ENCODE results near the gene TRMT10A. TPM values are rescaled to one million over a fixed set of nuclear protein-coding genes. Genes with fewer than 3 reads are reported as not detected.

TRMT10A gene, protein sequence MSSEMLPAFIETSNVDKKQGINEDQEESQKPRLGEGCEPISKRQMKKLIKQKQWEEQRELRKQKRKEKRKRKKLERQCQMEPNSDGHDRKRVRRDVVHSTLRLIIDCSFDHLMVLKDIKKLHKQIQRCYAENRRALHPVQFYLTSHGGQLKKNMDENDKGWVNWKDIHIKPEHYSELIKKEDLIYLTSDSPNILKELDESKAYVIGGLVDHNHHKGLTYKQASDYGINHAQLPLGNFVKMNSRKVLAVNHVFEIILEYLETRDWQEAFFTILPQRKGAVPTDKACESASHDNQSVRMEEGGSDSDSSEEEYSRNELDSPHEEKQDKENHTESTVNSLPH
- total RNA-seq (1 to 10 TPM; 3.9 to 7.5 (median 6.4) TPM), polyA plus RNA-seq (1 to 10 TPM; 4.8 to 5.6 (median 5.5) TPM)

DNA sequence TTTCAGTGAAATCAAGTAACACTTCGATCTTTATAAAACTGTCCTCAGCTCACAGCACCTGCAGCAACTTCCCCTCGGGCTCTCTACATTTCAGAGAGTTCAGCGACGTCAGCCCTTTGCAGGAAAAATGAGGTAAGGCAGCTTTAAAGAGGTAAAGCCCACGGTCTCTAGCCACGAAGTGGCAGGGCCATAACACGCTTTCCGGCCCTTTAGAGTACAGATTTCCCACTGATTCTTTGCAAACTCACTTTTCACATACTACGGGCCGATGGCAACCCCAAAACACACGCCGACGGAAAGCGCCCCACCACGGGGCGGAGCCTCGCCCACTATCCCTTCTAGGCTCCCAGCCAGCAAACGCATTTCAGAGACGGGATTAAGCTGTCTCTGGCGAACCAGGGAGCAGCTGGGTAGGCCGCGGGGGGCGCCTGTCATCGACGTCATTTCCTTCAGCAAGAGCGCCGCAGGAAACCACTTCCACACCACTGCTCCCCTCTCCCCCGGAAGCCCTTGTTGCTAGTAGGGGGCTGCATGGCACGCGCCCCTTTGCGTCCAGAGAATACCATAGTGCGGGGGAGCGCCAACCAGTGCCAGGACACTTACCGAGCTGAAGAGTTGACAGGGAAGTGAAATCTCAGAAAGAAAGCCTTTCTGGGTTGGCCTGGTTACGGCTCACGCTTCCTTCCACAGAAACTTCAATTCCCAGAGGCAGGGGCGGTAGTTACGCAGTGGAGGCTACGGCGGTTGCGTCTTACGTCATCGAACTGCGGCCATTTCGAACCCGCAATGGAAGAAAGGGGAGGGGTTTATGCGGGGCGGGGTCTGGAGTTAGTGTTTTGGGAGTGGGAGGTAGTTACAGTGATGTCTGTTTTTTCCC is at the start of gene TRMT10A:
TRMT10A (minus strand) TSS at position 730 of the 877 bp plus-strand sequence. CDS start 4,701 bp downstream, outside the sequence.
- DNase-seq, result peak; percentile 99
- no peaks in the 10 kb centered on the region for H3K36me3 ChIP-seq
- peak within 1 kb of the TSS; percentile 56 to 65 (median 64) for H3K4me3 ChIP-seq
- H3K27ac ChIP-seq, result peak within 1 kb of the TSS; percentile 89 to 96 (median 92)
- TF ChIP-seq CTCF (IDR thresholded peaks at IDR 0.05), result peak in 1 of 4 experiments; percentile 14
- TF ChIP-seq EP300 (IDR thresholded peaks at IDR 0.05), result peak in 2 of 4 donors; percentile 2 to 7
- peak; percentile 67 to 90 (median 85) for TF ChIP-seq POLR2AphosphoS5 (IDR thresholded peaks at IDR 0.05)
- peak; percentile 69 to 78 for TF ChIP-seq POLR2A (IDR thresholded peaks at IDR 0.05)
- peaks cover 0 to 33% (median 21%) of the 10 kb centered on the region in 4 donors for H3K4me1 ChIP-seq
- intact Hi-C loops (cut with DNase I), result loop anchor here (1.0 to 10.0 kb wide), 6 partner anchors 159 to 1781 kb away; partner anchors contain the start of genes PPP3CA and TSPAN5
- H3K9me3 ChIP-seq, result no peaks in the 10 kb centered on the region
- H3K27me3 ChIP-seq, result no peaks in the 10 kb centered on the region
- 0% methylated on average over 48 of the region's 48 CpGs for whole genome bisulfite sequencing, 2 donors

GRCh38 chr4:99612704-99613103 is 48.9 kb upstream of the TRMT10A start:
- H3K4me1 ChIP-seq, result peaks cover 0 to 34% (median 28%) of the 10 kb centered on the region in 4 donors
- DNase-seq, result no peak
- WGBS, 2 donors, result 73 to 76% methylated on average over 5 of the region's 5 CpGs
- peak overlapping the region in 2 of 4 donors; percentile 44 to 68 for H3K27ac ChIP-seq
- H3K4me3 ChIP-seq, result no peak overlapping the region
- intact Hi-C loops (cut with DNase I), result no loop called here
- H3K9me3 ChIP-seq, result no peaks in the 10 kb centered on the region
- H3K27me3 ChIP-seq, result no peaks in the 10 kb centered on the region
- no peak for TF ChIP-seq POLR2A (IDR thresholded peaks at IDR 0.05)
- TF ChIP-seq EP300 (IDR thresholded peaks at IDR 0.05), result no peak
- no peak for TF ChIP-seq POLR2AphosphoS5 (IDR thresholded peaks at IDR 0.05)
- no peak for TF ChIP-seq CTCF (IDR thresholded peaks at IDR 0.05)
- no peaks in the 10 kb centered on the region for H3K36me3 ChIP-seq

GRCh38 chr4:99612281-99612680 is 48.4 kb upstream of the TRMT10A start:
- DNase-seq, result no peak
- H3K4me1 ChIP-seq, result peaks cover 0 to 29% (median 26%) of the 10 kb centered on the region in 4 donors
- TF ChIP-seq POLR2A (IDR thresholded peaks at IDR 0.05), result no peak
- TF ChIP-seq CTCF (IDR thresholded peaks at IDR 0.05), result no peak
- TF ChIP-seq EP300 (IDR thresholded peaks at IDR 0.05), result no peak
- peak overlapping the region in 2 of 4 donors; percentile 44 to 68 for H3K27ac ChIP-seq
- no peak overlapping the region for H3K4me3 ChIP-seq
- intact Hi-C loops (cut with DNase I), result no loop called here
- 79 to 81% methylated on average over 3 of the region's 3 CpGs for WGBS, 2 donors
- H3K36me3 ChIP-seq, result no peaks in the 10 kb centered on the region
- no peaks in the 10 kb centered on the region for H3K9me3 ChIP-seq
- no peaks in the 10 kb centered on the region for H3K27me3 ChIP-seq

DNA sequence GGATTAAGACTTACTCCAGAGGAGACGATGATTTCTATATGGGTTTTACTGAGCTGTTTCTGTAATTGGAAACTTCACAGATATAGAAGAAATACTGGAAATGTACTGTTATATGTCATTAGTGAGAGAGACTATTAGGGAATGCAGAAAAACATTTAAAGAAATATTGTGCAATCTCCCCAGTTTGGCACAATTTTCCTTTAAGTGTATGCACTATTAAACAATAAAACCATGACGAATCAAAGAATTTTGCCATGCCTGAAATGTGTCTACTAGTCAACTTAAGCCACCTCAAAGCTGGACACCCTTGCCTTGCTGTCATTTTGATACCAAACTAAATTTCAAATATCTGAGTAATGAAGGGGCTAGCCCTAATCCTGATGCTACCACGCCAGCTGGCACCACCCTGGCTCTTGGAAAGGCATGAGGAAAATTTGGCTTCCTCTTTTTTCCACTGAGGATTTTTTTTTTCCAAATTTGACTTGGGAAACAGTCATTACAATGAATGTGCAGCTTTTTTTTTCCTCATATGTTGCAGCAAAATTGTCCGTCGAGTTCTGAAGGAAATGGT is 46.9 kb upstream of the TRMT10A start:
- Histone ChIP-seq H3K9me3 (no peaks in the 10 kb centered on the region), H3K4me1 (peaks cover 0 to 22% (median 20%) of the 10 kb centered on the region in 4 donors), H3K27ac (peak overlapping the region in 1 of 4 donors; percentile 3), H3K36me3 (no peaks in the 10 kb centered on the region), H3K4me3 (no peak overlapping the region), H3K27me3 (no peaks in the 10 kb centered on the region)
- intact Hi-C loops (cut with DNase I), result no loop called here
- no peak for TF ChIP-seq POLR2AphosphoS5 (IDR thresholded peaks at IDR 0.05)
- no peak for TF ChIP-seq CTCF (IDR thresholded peaks at IDR 0.05)
- 78 to 88% methylated on average over 5 of the region's 5 CpGs for WGBS, 2 donors
- DNase-seq, result no peak

Measured in sigmoid colon (tissue), 7 donors.